WI38 (cell line): ENCODE results near the gene PEX10.

ENCODE experiments used
- H3K4me3 ChIP-seq: 2 replicates; pipeline ENCODE4 v1.5.1; 2011; ENCODE audit warnings: low read depth, mild to moderate bottlenecking, control low read depth, low read length
- CTCF ChIP-seq: IDR thresholded peaks from 2 replicates; pipeline ENCODE4 v1.5.1; 2012; ENCODE audit warnings: low read depth, mild to moderate bottlenecking, control low read depth, low read length

PEX10 gene

GRCh38 chr1:2368053-2368744 lies 44.2 kb downstream of the PEX10 start:
- TF ChIP-seq CTCF: no peak
- no peak overlapping the region for H3K4me3 ChIP-seq

GRCh38 chr1:2363847-2364513 lies 48.4 kb downstream of the PEX10 start:
- H3K4me3 ChIP-seq: no peak overlapping the region
- no peak for TF ChIP-seq CTCF

- H3K4me3 ChIP-seq: no peak overlapping the region
- TF ChIP-seq CTCF: no peak
Measured at GRCh38 chr1:2360588-2361364, 51.6 kb downstream of the PEX10 start.

GRCh38 chr1:2358651-2359640 lies 53.4 kb downstream of the PEX10 start:
- TF ChIP-seq CTCF: no peak
- no peak overlapping the region for H3K4me3 ChIP-seq

GRCh38 chr1:2358072-2358471 lies 54.3 kb downstream of the PEX10 start:
- no peak for TF ChIP-seq CTCF
- no peak overlapping the region for H3K4me3 ChIP-seq

GRCh38 chr1:2356911-2357845 lies 55.2 kb downstream of the PEX10 start:
- TF ChIP-seq CTCF: no peak

More at GRCh38 chr1:2356911-2357845, 55.2 kb downstream of the PEX10 start:
- H3K4me3 ChIP-seq: no peak overlapping the region
